HEK293 (cell line): ENCODE measurements around the gene FIP1L1.

Source experiments
- CTCF ChIA-PET: fragments of 350-600 bp; formaldehyde crosslinking; extraction: SDS; loops from one replicate; lab custom pipeline; 2021; ENCODE audit warnings: antibody characterized with exemption; lab: Yijun Ruan, JAX
- POLR2A ChIA-PET: fragments of 300-600 bp; formaldehyde crosslinking; extraction: SDS; loops from one replicate; lab custom pipeline; 2020; ENCODE audit warnings: antibody characterized with exemption, inconsistent platforms; lab: Yijun Ruan, JAX
- H3K27ac ChIP-seq: fragments of 200-500 bp; sonication (Bioruptor generic); 2 replicates; pipeline ENCODE4 v1.5.1; 2014; ENCODE audit warnings: low read depth, low read length, control low read depth, inconsistent platforms; ENCODE audit errors: extremely low read depth
- H3K36me3 ChIP-seq, 2 experiments: fragments of 200-500 bp in 1 of 2; sonication (Bioruptor generic) in 1 of 2; 1 replicate in 1 of 2; 2 replicates in 1 of 2; pipeline ENCODE4 v1.5.1; 2014 to 2017; ENCODE audit warnings: inconsistent platforms in 2 of 2, low read length in 2 of 2; ENCODE audit not compliant: control insufficient read depth in 2 of 2, insufficient read depth in 1 of 2
- H3K4me1 ChIP-seq: fragments of 200-500 bp; sonication (Bioruptor generic); 2 replicates; pipeline ENCODE4 v1.5.1; 2014; ENCODE audit warnings: mild to moderate bottlenecking, low read length, inconsistent platforms; ENCODE audit not compliant: control insufficient read depth, insufficient read depth
- H3K4me3 ChIP-seq: 2 replicates; pipeline ENCODE4 v1.5.1; 2011; ENCODE audit warnings: low read depth, mild to moderate bottlenecking, control low read depth, low read length, moderate library complexity
- H3K9me3 ChIP-seq: fragments of 200-500 bp; sonication (Bioruptor generic); 2 replicates; pipeline ENCODE4 v1.5.1; 2014; ENCODE audit warnings: low read depth, low read length, inconsistent platforms; ENCODE audit not compliant: control insufficient read depth, insufficient read depth
- GLI4 ChIP-seq: fragments of 450-650 bp; formaldehyde crosslinking; IDR thresholded peaks from 2 replicates; pipeline ENCODE4 v1.5.1; 2016; ENCODE audit warnings: missing biosample characterization, missing genetic modification characterization
- GLIS2 ChIP-seq: fragments of 450-650 bp; formaldehyde crosslinking; IDR thresholded peaks from 2 replicates; pipeline ENCODE4 v1.5.1; 2016; ENCODE audit warnings: missing biosample characterization, missing genetic modification characterization
- SALL2 ChIP-seq: fragments of 450-650 bp; formaldehyde crosslinking; IDR thresholded peaks from 2 replicates; pipeline ENCODE4 v1.5.0; 2017; ENCODE audit warnings: missing biosample characterization, mild to moderate bottlenecking, missing genetic modification characterization, borderline replicate concordance
- WT1 ChIP-seq: fragments of 450-650 bp; formaldehyde crosslinking; IDR thresholded peaks from 2 replicates; pipeline ENCODE4 v1.5.1; 2016; ENCODE audit warnings: missing biosample characterization, missing genetic modification characterization
- ZBTB21 ChIP-seq: fragments of 450-650 bp; formaldehyde crosslinking; IDR thresholded peaks from 2 replicates; pipeline ENCODE4 v1.5.1; 2017; ENCODE audit warnings: missing biosample characterization, missing genetic modification characterization
- ZNF114 ChIP-seq: fragments of 450-650 bp; formaldehyde crosslinking; IDR thresholded peaks from 2 replicates; pipeline ENCODE4 v1.5.0; 2017; ENCODE audit warnings: missing biosample characterization, missing genetic modification characterization
- ZNF121 ChIP-seq: fragments of 450-650 bp; formaldehyde crosslinking; IDR thresholded peaks from 2 replicates; pipeline ENCODE4 v1.5.1; 2016; ENCODE audit warnings: missing biosample characterization, missing genetic modification characterization
- ZNF266 ChIP-seq: fragments of 450-650 bp; formaldehyde crosslinking; IDR thresholded peaks from 2 replicates; pipeline ENCODE4 v1.5.1; 2016; ENCODE audit warnings: missing biosample characterization, missing genetic modification characterization, low read depth
- ZNF324 ChIP-seq: fragments of 450-650 bp; formaldehyde crosslinking; IDR thresholded peaks from 2 replicates; pipeline ENCODE4 v1.5.1; 2016; ENCODE audit warnings: missing biosample characterization, missing genetic modification characterization
- ZNF521 ChIP-seq: fragments of 450-650 bp; formaldehyde crosslinking; IDR thresholded peaks from 2 replicates; pipeline ENCODE4 v1.5.1; 2017; ENCODE audit warnings: missing biosample characterization, mild to moderate bottlenecking, missing genetic modification characterization
- ZNF558 ChIP-seq: fragments of 450-650 bp; formaldehyde crosslinking; IDR thresholded peaks from 2 replicates; pipeline ENCODE4 v1.5.1; 2016; ENCODE audit warnings: missing biosample characterization, missing genetic modification characterization
- ZNF560 ChIP-seq: fragments of 450-650 bp; formaldehyde crosslinking; IDR thresholded peaks from 2 replicates; pipeline ENCODE4 v1.5.1; 2017; ENCODE audit warnings: missing biosample characterization, missing genetic modification characterization, borderline replicate concordance
- ZNF610 ChIP-seq: fragments of 450-650 bp; formaldehyde crosslinking; IDR thresholded peaks from 2 replicates; pipeline ENCODE4 v1.5.1; 2016; ENCODE audit warnings: missing biosample characterization, missing genetic modification characterization, borderline replicate concordance
- ZNF621 ChIP-seq: fragments of 450-650 bp; formaldehyde crosslinking; IDR thresholded peaks from 2 replicates; pipeline ENCODE4 v1.5.1; 2017; ENCODE audit warnings: missing biosample characterization, missing genetic modification characterization
- ZNF76 ChIP-seq: fragments of 450-650 bp; formaldehyde crosslinking; IDR thresholded peaks from 2 replicates; pipeline ENCODE4; 2016; ENCODE audit warnings: low read depth, missing biosample characterization, missing genetic modification characterization, borderline replicate concordance
- ZSCAN16 ChIP-seq: fragments of 450-650 bp; formaldehyde crosslinking; IDR thresholded peaks from 2 replicates; pipeline ENCODE4 v1.5.1; 2016; ENCODE audit warnings: missing biosample characterization, missing genetic modification characterization

The FIP1L1 gene

GRCh38 chr4:53510321-53510720, 132.9 kb downstream of the FIP1L1 start:
- H3K9me3 ChIP-seq: no peaks in the 10 kb centered on the region
- no peak overlapping the region for H3K4me3 ChIP-seq
- ChIA-PET POLR2A (no interaction called here), CTCF (interaction anchor here (1.7 kb wide), 1 partner anchor 10 kb away, joined by 4 read pairs; no protein-coding TSS in a partner anchor)
- no peaks in the 10 kb centered on the region for H3K36me3 ChIP-seq
- H3K27ac ChIP-seq: no peak overlapping the region
- peaks cover 2% of the 10 kb centered on the region; the same call in 1 of the 2 replicates for H3K4me1 ChIP-seq
- TF ChIP-seq ZNF621 (tag by site-specific recombination) (no peak), ZSCAN16 (tag by site-specific recombination) (no peak), ZNF558 (tag by site-specific recombination) (no peak), GLI4 (tag by site-specific recombination) (no peak), ZNF76 (tag by site-specific recombination) (no peak), GLIS2 (tag by site-specific recombination) (no peak), ZNF266 (tag by site-specific recombination) (no peak), WT1 (tag by site-specific recombination) (no peak), ZNF560 (tag by site-specific recombination) (no peak), ZNF121 (tag by site-specific recombination) (no peak), ZNF324 (tag by site-specific recombination) (no peak), ZNF114 (no peak), ZBTB21 (tag by site-specific recombination) (no peak), ZNF521 (no peak), ZNF610 (tag by site-specific recombination) (no peak), SALL2 (tag by site-specific recombination) (no peak)
